Upper lobe of right lung (tissue), 1 donor: Measurements from ENCODE around the gene SRGAP3. TPM values are rescaled to one million over a fixed set of nuclear protein-coding genes. Genes with fewer than 3 reads are reported as not detected.

Experiments used
- ATAC-seq: fragments of 200-7000 bp; cut with Tn5 transposase; one replicate; pipeline ENCODE4 v1.9.1; 2020; ENCODE audit warnings: mild to moderate bottlenecking, moderate library complexity
- DNase-seq: peaks from one replicate; pipeline ENCODE4 v3.0.0-alpha.2; 2020
- H3K27ac ChIP-seq: fragments of 200-600 bp; one replicate; pipeline ENCODE4 v1.8.0; 2022
- H3K27me3 ChIP-seq: fragments of 200-600 bp; one replicate; pipeline ENCODE4 v1.8.0; 2022; ENCODE audit warnings: mild to moderate bottlenecking
- H3K36me3 ChIP-seq: fragments of 200-600 bp; one replicate; pipeline ENCODE4 v1.8.0; 2022
- H3K4me1 ChIP-seq: fragments of 200-600 bp; one replicate; pipeline ENCODE4 v1.8.0; 2022
- H3K4me3 ChIP-seq: fragments of 200-600 bp; one replicate; pipeline ENCODE4 v1.8.0; 2022; ENCODE audit warnings: mild to moderate bottlenecking
- H3K9me3 ChIP-seq: fragments of 200-600 bp; one replicate; pipeline ENCODE4 v1.8.0; 2022
- intact Hi-C: fragments of 100-400 bp; cut with DNase I; formaldehyde crosslinking; loops from one replicate; pipeline ENCODE4 v1.11.0; 2022
- total RNA-seq: library from RNA; stranded (reverse); fragmentation: NEBNext Ultra II Directional; extraction: Animal tissue kit (Norgen Biotek cat#: 25700); gene quantifications from one replicate; pipeline ENCODE4 v1.2.1, GENCODE V29; 2021
- TF ChIP-seq, protein P1 (sequence below): fragments of 200-600 bp; IDR thresholded peaks from one replicate; pipeline ENCODE4 v1.8.0; 2022; ENCODE audit warnings: antibody characterized with exemption
- donor health status: DM: no; HTN: yes; CAD: no; lungs with severe emphysema.

The SRGAP3 gene
- total RNA-seq, 1 donor from 2014 or later, result 3.2 TPM

DNA sequence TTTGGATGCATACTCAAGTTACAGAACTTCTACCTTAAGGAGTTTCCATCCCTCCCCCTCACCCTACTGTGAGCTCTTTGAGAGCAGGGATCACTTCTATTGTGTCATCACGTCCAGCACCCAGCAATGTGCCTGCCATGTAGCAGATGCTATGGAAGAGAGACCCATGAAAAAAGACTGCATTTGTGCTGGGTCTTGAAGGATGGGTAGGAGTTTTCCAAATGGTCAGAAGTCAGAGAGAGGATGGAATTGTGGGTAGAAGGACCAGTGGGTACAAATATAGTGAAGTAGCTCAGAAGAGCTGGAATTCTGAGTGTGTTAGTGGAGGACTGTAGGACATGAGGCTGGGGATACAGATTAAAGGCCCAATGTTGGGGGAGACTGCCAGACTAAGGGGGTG, 141.7 kb downstream of the SRGAP3 start:
- Histone ChIP-seq H3K27ac (no peak overlapping the region), H3K4me3 (no peak overlapping the region), H3K36me3 (no peaks in the 10 kb centered on the region), H3K9me3 (no peaks in the 10 kb centered on the region), H3K4me1 (no peaks in the 10 kb centered on the region), H3K27me3 (no peaks in the 10 kb centered on the region)
- TF ChIP-seq, protein P1, sequence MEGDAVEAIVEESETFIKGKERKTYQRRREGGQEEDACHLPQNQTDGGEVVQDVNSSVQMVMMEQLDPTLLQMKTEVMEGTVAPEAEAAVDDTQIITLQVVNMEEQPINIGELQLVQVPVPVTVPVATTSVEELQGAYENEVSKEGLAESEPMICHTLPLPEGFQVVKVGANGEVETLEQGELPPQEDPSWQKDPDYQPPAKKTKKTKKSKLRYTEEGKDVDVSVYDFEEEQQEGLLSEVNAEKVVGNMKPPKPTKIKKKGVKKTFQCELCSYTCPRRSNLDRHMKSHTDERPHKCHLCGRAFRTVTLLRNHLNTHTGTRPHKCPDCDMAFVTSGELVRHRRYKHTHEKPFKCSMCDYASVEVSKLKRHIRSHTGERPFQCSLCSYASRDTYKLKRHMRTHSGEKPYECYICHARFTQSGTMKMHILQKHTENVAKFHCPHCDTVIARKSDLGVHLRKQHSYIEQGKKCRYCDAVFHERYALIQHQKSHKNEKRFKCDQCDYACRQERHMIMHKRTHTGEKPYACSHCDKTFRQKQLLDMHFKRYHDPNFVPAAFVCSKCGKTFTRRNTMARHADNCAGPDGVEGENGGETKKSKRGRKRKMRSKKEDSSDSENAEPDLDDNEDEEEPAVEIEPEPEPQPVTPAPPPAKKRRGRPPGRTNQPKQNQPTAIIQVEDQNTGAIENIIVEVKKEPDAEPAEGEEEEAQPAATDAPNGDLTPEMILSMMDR, result no peak
- ATAC-seq (no peak), DNase-seq (no peak)
- intact Hi-C loops, result no loop called here

DNA sequence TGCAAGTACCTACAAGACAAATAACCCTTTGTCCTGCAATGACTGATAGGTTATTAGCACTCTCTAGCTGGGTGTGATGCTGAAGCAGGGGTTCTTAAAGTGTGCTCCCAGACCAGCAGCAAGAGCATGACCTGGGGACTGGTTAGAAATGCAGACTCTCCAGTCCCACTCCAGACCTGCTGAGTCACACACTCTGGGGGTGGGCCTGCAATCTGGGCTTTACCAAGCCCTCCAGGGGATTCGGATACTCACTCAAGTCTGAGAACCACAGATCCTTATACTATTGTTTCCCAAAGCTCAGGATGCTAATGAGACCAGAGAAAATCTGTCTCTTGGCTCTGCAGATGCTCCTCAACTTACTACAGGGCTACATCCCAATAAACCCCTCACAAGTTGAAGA, 144.0 kb downstream of the SRGAP3 start:
- Histone ChIP-seq H3K27ac (no peak overlapping the region), H3K27me3 (no peaks in the 10 kb centered on the region), H3K4me3 (no peak overlapping the region), H3K36me3 (no peaks in the 10 kb centered on the region), H3K4me1 (no peaks in the 10 kb centered on the region), H3K9me3 (no peaks in the 10 kb centered on the region)
- intact Hi-C loops, result no loop called here
- DNase-seq, result no peak
- TF ChIP-seq, protein P1, result no peak
- no peak for ATAC-seq

DNA sequence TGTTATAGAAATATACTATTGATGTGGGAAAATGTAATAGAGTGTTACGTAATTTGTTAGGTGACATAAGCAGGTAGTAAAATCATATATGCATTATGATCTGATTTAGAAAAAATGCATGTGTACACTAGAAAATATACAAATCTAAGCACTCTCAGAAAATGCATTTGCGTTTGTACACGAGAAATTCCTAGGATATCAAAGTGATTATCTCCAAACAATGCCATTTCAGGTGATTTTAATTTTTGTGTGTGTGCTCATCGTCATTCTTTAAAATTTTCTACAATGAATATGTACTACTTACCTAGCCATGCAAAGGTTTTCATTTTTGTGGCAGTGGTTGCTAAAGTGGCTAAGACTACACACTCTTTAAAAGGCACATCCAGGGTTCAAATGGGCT, 145.3 kb downstream of the SRGAP3 start:
- no peak overlapping the region for H3K27ac ChIP-seq
- no peaks in the 10 kb centered on the region for H3K4me1 ChIP-seq
- TF ChIP-seq, protein P1, result no peak
- no peak for ATAC-seq
- no peaks in the 10 kb centered on the region for H3K9me3 ChIP-seq
- intact Hi-C loops, result no loop called here
- no peaks in the 10 kb centered on the region for H3K27me3 ChIP-seq
- no peaks in the 10 kb centered on the region for H3K36me3 ChIP-seq
- no peak overlapping the region for H3K4me3 ChIP-seq
- DNase-seq, result no peak

DNA sequence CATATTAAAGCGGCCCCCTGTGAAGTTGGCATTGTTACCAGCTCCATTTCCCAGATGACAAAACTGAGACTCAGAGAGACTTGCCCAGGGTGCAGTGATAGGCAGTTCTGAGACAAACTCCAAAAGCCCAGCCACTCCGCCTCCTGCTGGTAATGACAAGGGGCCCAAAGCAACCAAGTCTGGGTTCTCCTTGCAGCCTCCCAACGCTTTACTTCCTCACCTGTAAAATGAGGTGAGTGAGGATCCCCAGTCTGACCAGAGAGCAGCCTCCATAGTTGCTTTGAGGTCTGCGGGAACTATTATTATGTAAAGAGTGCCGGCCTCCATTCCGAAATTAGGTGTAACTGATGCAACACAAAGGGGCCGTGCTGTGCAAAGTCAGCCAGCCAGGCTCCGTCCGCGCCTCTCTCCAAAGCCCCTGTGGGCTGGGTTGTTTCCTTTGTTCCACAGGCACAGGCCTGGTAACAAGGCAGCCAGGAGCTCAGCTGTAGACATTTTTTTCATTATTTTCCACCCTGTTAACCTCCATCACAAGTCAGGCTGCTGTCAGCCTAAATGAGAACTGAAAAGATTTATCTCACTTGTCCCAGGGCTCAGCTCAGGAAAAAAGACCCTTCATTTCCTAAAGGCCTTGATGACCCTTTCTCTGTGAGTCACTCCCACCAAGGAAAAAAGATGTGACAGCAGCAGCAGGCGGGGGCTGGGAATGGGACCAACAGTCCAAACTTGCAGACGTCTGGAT, 147.0 kb downstream of the SRGAP3 start:
- Histone ChIP-seq H3K4me1 (no peaks in the 10 kb centered on the region), H3K27ac (no peak overlapping the region), H3K36me3 (no peaks in the 10 kb centered on the region), H3K27me3 (no peaks in the 10 kb centered on the region), H3K4me3 (no peak overlapping the region), H3K9me3 (no peaks in the 10 kb centered on the region)
- TF ChIP-seq, protein P1, result no peak
- DNase-seq (no peak), ATAC-seq (no peak)
- intact Hi-C loops, result no loop called here

DNA sequence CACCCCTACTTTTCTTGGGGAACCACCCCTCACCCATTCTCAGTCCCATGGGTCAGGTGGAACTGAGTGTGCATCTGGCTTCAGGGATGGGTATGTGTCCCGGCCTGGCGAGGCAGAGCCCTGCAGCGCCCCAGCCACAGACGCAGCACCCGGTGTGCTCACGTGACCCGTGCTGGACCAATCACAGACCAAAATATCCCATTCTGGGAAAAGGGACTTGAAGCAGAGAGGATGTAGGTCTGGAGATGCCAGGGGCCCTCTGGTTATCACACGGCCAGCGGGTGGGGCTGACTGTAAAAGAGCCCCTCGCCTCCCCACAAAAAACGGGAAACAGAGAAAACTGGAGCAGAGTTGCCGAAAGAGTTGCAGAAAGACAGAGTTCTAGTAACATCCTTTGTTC, 148.2 kb downstream of the SRGAP3 start:
- intact Hi-C loops, result no loop called here
- H3K4me1 ChIP-seq, result no peaks in the 10 kb centered on the region
- no peaks in the 10 kb centered on the region for H3K9me3 ChIP-seq
- ATAC-seq (no peak), DNase-seq (no peak)
- TF ChIP-seq, protein P1, result no peak
- H3K36me3 ChIP-seq, result no peaks in the 10 kb centered on the region
- H3K27me3 ChIP-seq, result no peaks in the 10 kb centered on the region
- no peak overlapping the region for H3K27ac ChIP-seq
- H3K4me3 ChIP-seq, result no peak overlapping the region

DNA sequence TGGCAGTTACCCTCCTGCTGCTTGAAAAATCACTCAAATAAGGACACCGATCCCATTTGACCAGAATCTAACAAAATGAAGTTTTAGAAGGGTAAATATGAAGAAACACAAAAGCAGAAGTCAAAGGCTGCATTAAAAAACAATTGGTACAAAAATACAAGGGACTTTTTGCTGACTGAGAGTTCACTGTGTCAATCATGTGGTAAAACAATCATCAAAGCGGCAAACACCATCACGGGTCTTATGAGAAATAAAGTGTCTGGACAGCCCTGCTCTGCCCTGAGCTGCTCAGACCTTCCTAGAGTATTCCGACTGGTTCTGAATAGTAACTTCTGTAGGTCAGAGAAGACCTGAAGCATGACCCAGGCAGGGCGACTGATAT, 148.9 kb downstream of the SRGAP3 start:
- Histone ChIP-seq H3K4me1 (no peaks in the 10 kb centered on the region), H3K27me3 (no peaks in the 10 kb centered on the region), H3K4me3 (no peak overlapping the region), H3K9me3 (no peaks in the 10 kb centered on the region), H3K36me3 (no peaks in the 10 kb centered on the region), H3K27ac (no peak overlapping the region)
- intact Hi-C loops, result no loop called here
- ATAC-seq (no peak), DNase-seq (no peak)
- TF ChIP-seq, protein P1, result no peak
